PC-9 (cell line): ENCODE data around the gene SYNJ2.

ENCODE experiments used
- EZH2 ChIP-seq: fragments of 200-600 bp; sonication (generic); IDR thresholded peaks from 2 replicates; pipeline ENCODE4 v1.8.0; 2017; ENCODE audit warnings: antibody characterized with exemption, low read depth
- TF ChIP-seq, protein P1 (sequence below): fragments of 200-600 bp; sonication (generic); conservative IDR thresholded peaks from 2 replicates; pipeline ENCODE4 v1.6.1; 2017; ENCODE audit warnings: mixed run types, antibody characterized with exemption, mild to moderate bottlenecking, moderate library complexity

DNA sequence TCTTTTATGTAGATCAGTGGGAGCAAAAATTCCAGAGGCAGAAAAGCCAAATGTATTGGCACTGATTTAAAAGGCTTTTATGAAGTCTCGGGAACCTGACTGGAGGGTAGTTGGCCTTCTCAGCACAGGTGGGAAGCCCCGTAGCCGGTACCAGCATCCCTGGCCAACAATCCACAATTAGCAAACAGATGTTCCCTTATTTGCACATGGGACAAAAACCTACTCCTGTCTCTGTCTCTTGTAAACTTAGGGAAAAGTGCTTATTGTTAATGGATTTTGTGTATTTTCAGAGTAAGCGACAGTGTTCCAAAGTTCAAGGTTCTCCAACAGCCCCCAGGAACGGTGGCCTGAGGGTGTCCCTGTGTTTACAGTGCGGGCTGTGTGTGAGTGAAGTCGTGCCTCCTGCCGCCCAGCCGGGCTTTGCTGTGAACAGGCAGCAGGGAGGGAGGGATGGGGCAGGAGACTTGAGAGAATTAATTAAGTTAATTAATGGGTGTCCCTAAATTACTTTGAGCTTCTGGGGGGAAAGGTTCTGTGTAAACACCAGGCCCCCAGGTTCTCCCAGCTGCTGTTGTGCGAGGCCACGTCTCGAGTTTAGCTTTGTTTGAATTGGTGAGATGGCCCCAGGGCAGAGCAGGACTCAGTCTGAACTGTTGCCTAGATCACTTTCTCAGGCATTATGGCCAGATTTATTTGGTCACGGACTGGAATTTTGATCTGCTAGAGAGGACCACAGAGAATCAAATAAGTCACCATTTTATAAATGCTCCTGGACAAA is 3.9 kb downstream of the SYNJ2 start:
- TF ChIP-seq, protein P1, sequence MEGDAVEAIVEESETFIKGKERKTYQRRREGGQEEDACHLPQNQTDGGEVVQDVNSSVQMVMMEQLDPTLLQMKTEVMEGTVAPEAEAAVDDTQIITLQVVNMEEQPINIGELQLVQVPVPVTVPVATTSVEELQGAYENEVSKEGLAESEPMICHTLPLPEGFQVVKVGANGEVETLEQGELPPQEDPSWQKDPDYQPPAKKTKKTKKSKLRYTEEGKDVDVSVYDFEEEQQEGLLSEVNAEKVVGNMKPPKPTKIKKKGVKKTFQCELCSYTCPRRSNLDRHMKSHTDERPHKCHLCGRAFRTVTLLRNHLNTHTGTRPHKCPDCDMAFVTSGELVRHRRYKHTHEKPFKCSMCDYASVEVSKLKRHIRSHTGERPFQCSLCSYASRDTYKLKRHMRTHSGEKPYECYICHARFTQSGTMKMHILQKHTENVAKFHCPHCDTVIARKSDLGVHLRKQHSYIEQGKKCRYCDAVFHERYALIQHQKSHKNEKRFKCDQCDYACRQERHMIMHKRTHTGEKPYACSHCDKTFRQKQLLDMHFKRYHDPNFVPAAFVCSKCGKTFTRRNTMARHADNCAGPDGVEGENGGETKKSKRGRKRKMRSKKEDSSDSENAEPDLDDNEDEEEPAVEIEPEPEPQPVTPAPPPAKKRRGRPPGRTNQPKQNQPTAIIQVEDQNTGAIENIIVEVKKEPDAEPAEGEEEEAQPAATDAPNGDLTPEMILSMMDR = no peak
- TF ChIP-seq EZH2 = no peak
